ENCODE results near the gene CACNB4.

CACNB4 gene

GRCh38 chr2:151793123-151793522 is 305.7 kb downstream of the CACNB4 start:
- TF ChIP-seq SIN3A (IDR thresholded peaks at IDR 0.05; ENCODE audit: borderline replicate concordance, insufficient read depth, low read length) (no peak), POLR2AphosphoS5 (IDR thresholded peaks at IDR 0.05; ENCODE audit: low read depth, low read length) (no peak), REST (IDR thresholded peaks at IDR 0.05; ENCODE audit: insufficient read depth in 1 of 2, low read depth in 2 of 2, low read length in 2 of 2) (no peak), FOXP2 (optimal IDR thresholded peaks at IDR 0.05; ENCODE audit: borderline replicate concordance, extremely low read depth, extremely low read length, insufficient read depth) (no peak), TAF1 (IDR thresholded peaks at IDR 0.05; ENCODE audit: borderline replicate concordance, insufficient read depth, low read length) (no peak)

- no peak for TF ChIP-seq POLR2AphosphoS5 (IDR thresholded peaks at IDR 0.05; ENCODE audit: low read depth, low read length)
- TF ChIP-seq SIN3A (IDR thresholded peaks at IDR 0.05; ENCODE audit: borderline replicate concordance, insufficient read depth, low read length): no peak
- no peak for TF ChIP-seq TAF1 (IDR thresholded peaks at IDR 0.05; ENCODE audit: borderline replicate concordance, insufficient read depth, low read length)
- no peak for TF ChIP-seq FOXP2 (optimal IDR thresholded peaks at IDR 0.05; ENCODE audit: borderline replicate concordance, extremely low read depth, extremely low read length, insufficient read depth)
- no peak for TF ChIP-seq REST (IDR thresholded peaks at IDR 0.05; ENCODE audit: insufficient read depth in 1 of 2, low read depth in 2 of 2, low read length in 2 of 2)
Measured at GRCh38 chr2:151792589-151792988, 306.3 kb downstream of the CACNB4 start.

- TF ChIP-seq TAF1 (IDR thresholded peaks at IDR 0.05; ENCODE audit: borderline replicate concordance, insufficient read depth, low read length): no peak
- no peak for TF ChIP-seq POLR2AphosphoS5 (IDR thresholded peaks at IDR 0.05; ENCODE audit: low read depth, low read length)
Measured at GRCh38 chr2:151791545-151791944, 307.3 kb downstream of the CACNB4 start.

- TF ChIP-seq TAF1 (IDR thresholded peaks at IDR 0.05; ENCODE audit: borderline replicate concordance, insufficient read depth, low read length): no peak
Measured at GRCh38 chr2:151790689-151791088, 308.2 kb downstream of the CACNB4 start.

- no peak for TF ChIP-seq SIN3A (IDR thresholded peaks at IDR 0.05; ENCODE audit: borderline replicate concordance, insufficient read depth, low read length)
- TF ChIP-seq TAF1 (IDR thresholded peaks at IDR 0.05; ENCODE audit: borderline replicate concordance, insufficient read depth, low read length): no peak
Measured at GRCh38 chr2:151789055-151789834, 309.6 kb downstream of the CACNB4 start.

GRCh38 chr2:151786483-151786882 is 312.4 kb downstream of the CACNB4 start:
- TF ChIP-seq TAF1 (IDR thresholded peaks at IDR 0.05; ENCODE audit: borderline replicate concordance, insufficient read depth, low read length): no peak
- TF ChIP-seq FOXP2 (optimal IDR thresholded peaks at IDR 0.05; ENCODE audit: borderline replicate concordance, extremely low read depth, extremely low read length, insufficient read depth): no peak
- TF ChIP-seq SIN3A (IDR thresholded peaks at IDR 0.05; ENCODE audit: borderline replicate concordance, insufficient read depth, low read length): no peak
- TF ChIP-seq POLR2AphosphoS5 (IDR thresholded peaks at IDR 0.05; ENCODE audit: low read depth, low read length): no peak
- TF ChIP-seq REST (IDR thresholded peaks at IDR 0.05; ENCODE audit: insufficient read depth in 1 of 2, low read depth in 2 of 2, low read length in 2 of 2): no peak

GRCh38 chr2:151786077-151786476 is 312.8 kb downstream of the CACNB4 start:
- TF ChIP-seq POLR2AphosphoS5 (IDR thresholded peaks at IDR 0.05; ENCODE audit: low read depth, low read length): no peak
- TF ChIP-seq FOXP2 (optimal IDR thresholded peaks at IDR 0.05; ENCODE audit: borderline replicate concordance, extremely low read depth, extremely low read length, insufficient read depth): no peak
- TF ChIP-seq TAF1 (IDR thresholded peaks at IDR 0.05; ENCODE audit: borderline replicate concordance, insufficient read depth, low read length): no peak
- no peak for TF ChIP-seq SIN3A (IDR thresholded peaks at IDR 0.05; ENCODE audit: borderline replicate concordance, insufficient read depth, low read length)

All from PFSK-1 (cell line).